Endothelial cell of umbilical vein (primary cell): Measurements from ENCODE around the gene SBK3. TPM values are rescaled to one million over a fixed set of nuclear protein-coding genes. Genes with fewer than 3 reads are reported as not detected.

Source experiments
- BruUV-seq: library from RNA; stranded (reverse); fragments of 400-500 nt; replicated peaks from 2 replicates; lab custom pipeline; 2021; lab: Mats Ljungman, UMichigan
- CTCF ChIA-PET: fragments of 300-600, 350-600 bp; sonication (Branson Sonifier 250); formaldehyde crosslinking; loops from one replicate; lab custom pipeline; 2021; ENCODE audit warnings: antibody characterized with exemption, inconsistent platforms; lab: Charles Lee
- POLR2A ChIA-PET: fragments of 300-600, 350-600 bp; sonication (Branson Sonifier 250); formaldehyde crosslinking; loops from one replicate; lab custom pipeline; 2021; ENCODE audit warnings: antibody characterized with exemption, inconsistent platforms; lab: Charles Lee
- DNase-seq: peaks from one replicate; pipeline ENCODE4 v3.0.0-alpha.2; 2011; ENCODE audit warnings: low read depth, low spot score
- FAIRE-seq: peaks from 2 replicates; lab custom pipeline; 2011; peaks lifted over from hg19 to GRCh38; lab: Jason Lieb, UNC
- H2AFZ ChIP-seq: 2 replicates; pipeline ENCODE4 v1.6.0; 2012; ENCODE audit warnings: low read depth, low read length, control low read depth, inconsistent platforms
- H3K27ac ChIP-seq: 2 replicates; pipeline ENCODE4 v1.5.1; 2011; ENCODE audit warnings: low read depth, mild to moderate bottlenecking, control low read depth, low read length, moderate library complexity; ENCODE audit not compliant: insufficient read depth
- H3K27me3 ChIP-seq, 2 experiments: 2 replicates each; pipeline versions ENCODE4 v1.6.0 to v1.6.1; 2011; ENCODE audit warnings: low read length in 2 of 2, mixed read lengths in 1 of 2; ENCODE audit not compliant: control insufficient read depth in 2 of 2, insufficient read depth in 2 of 2
- H3K36me3 ChIP-seq, 2 experiments: 2 replicates in 1 of 2; 3 replicates in 1 of 2; pipeline ENCODE4 v1.5.1; 2011; ENCODE audit warnings: low read length in 2 of 2, mild to moderate bottlenecking in 1 of 2, moderate library complexity in 1 of 2; ENCODE audit not compliant: control insufficient read depth in 2 of 2, insufficient read depth in 2 of 2; ENCODE audit errors: extremely low read depth in 1 of 2
- H3K4me1 ChIP-seq: 3 replicates; pipeline ENCODE4 v1.5.1; 2011; ENCODE audit warnings: mild to moderate bottlenecking, low read length; ENCODE audit not compliant: control insufficient read depth, insufficient read depth; ENCODE audit errors: extremely low read depth
- H3K4me2 ChIP-seq: 2 replicates; pipeline ENCODE4 v1.6.1; 2011; ENCODE audit warnings: low read length, control low read depth, mixed read lengths; ENCODE audit not compliant: insufficient read depth
- H3K4me3 ChIP-seq, 3 experiments: fragments of 200-600 bp in 1 of 3; sonication (generic), shearing (Covaris generic) in 1 of 3; replicated peaks in 1 of 3; 2 replicates each; pipeline ENCODE4 v1.5.1; 2011 to 2016; ENCODE audit warnings: control low read depth in 3 of 3, low read length in 3 of 3, mild to moderate bottlenecking in 2 of 3, inconsistent platforms in 1 of 3, low read depth in 1 of 3, moderate library complexity in 1 of 3; ENCODE audit not compliant: insufficient read depth in 1 of 3
- H3K79me2 ChIP-seq: 2 replicates; pipeline ENCODE4 v1.6.0; 2012; ENCODE audit warnings: low read length, inconsistent platforms; ENCODE audit not compliant: control insufficient read depth, insufficient read depth
- H3K9ac ChIP-seq: replicated peaks from 2 replicates; pipeline ENCODE3; 2011; ENCODE audit warnings: low read length, control low read depth; ENCODE audit not compliant: insufficient read depth; ENCODE audit errors: extremely low read depth
- H3K9me1 ChIP-seq: replicated peaks from 3 replicates; pipeline ENCODE4 v1.6.0; 2011; ENCODE audit warnings: mild to moderate bottlenecking, low read length; ENCODE audit not compliant: control insufficient read depth, insufficient read depth; ENCODE audit errors: extremely low read depth
- H3K9me3 ChIP-seq: replicated peaks from 2 replicates; pipeline ENCODE4 v1.5.1; 2012; ENCODE audit warnings: low read length, inconsistent platforms; ENCODE audit not compliant: control insufficient read depth, insufficient read depth
- H4K20me1 ChIP-seq: replicated peaks from 2 replicates; pipeline ENCODE3; 2011; ENCODE audit warnings: mild to moderate bottlenecking, low read length; ENCODE audit not compliant: control insufficient read depth, insufficient read depth; ENCODE audit errors: extremely low read depth
- EZH2 ChIP-seq: IDR thresholded peaks from 2 replicates; pipeline ENCODE4 v1.6.1; 2012; ENCODE audit warnings: borderline replicate concordance, low read depth, mild to moderate bottlenecking, moderate library complexity, low read length, inconsistent platforms; ENCODE audit not compliant: severe bottlenecking
- FOS ChIP-seq: IDR thresholded peaks from 2 replicates; pipeline ENCODE4 v1.6.1; 2011; ENCODE audit warnings: mild to moderate bottlenecking, low read length, moderate library complexity, borderline replicate concordance; ENCODE audit not compliant: insufficient read depth
- GATA2 ChIP-seq: IDR thresholded peaks from 2 replicates; pipeline ENCODE4 v1.7.0; 2011; ENCODE audit warnings: low read depth, mild to moderate bottlenecking, moderate library complexity, mixed read lengths, low read length; ENCODE audit not compliant: insufficient read length, insufficient read depth
- JUN ChIP-seq: IDR thresholded peaks from 2 replicates; pipeline ENCODE4 v1.6.1; 2011; ENCODE audit warnings: borderline replicate concordance, low read depth; ENCODE audit not compliant: insufficient read length, insufficient read depth
- MYC ChIP-seq: IDR thresholded peaks from one replicate; pipeline ENCODE4 v1.6.1; 2011; ENCODE audit warnings: mild to moderate bottlenecking, low read depth, low read length
- POLR2A ChIP-seq: IDR thresholded peaks from 2 replicates; pipeline ENCODE4 v1.6.1; 2012; ENCODE audit warnings: low read depth, mild to moderate bottlenecking, control low read depth, low read length
- POLR2AphosphoS5 ChIP-seq: IDR thresholded peaks from 2 replicates; pipeline ENCODE4 v1.6.1; 2012; ENCODE audit warnings: low read depth, mild to moderate bottlenecking, control low read depth, low read length, moderate library complexity; ENCODE audit not compliant: insufficient read depth
- dilution Hi-C: fragments of 300-500 bp; cut with MboI; formaldehyde crosslinking; loops from one replicate; pipeline ENCODE4 v1.15.0; 2019; ENCODE audit warnings: low sequenced_read_pairs; ENCODE audit not compliant: extremely low pct_ligation_motif_present
- intact Hi-C: fragments of 100-400 bp; cut with micrococcal nuclease; formaldehyde crosslinking; loops from one replicate; pipeline ENCODE4 v1.10.0; 2022
- polyA plus RNA-seq, 4 experiments: library from polyadenylated mRNA; depleted of rRNA in 3 of 4; stranded (reverse) in 3 of 4; unstranded in 1 of 4; fragments of >200 nt; gene quantifications; 2 replicates each; pipeline versions ENCODE4 v1.2.1 to v1.2.3, GENCODE V29; 2011 to 2012; ENCODE audit warnings: missing spikeins in 1 of 4
- total RNA-seq: library from RNA; stranded (reverse); gene quantifications from 2 replicates; pipeline ENCODE4 v1.2.3, GENCODE V29; 2021
- TF ChIP-seq, protein P1 (sequence below): IDR thresholded peaks from 2 replicates; pipeline ENCODE4 v1.6.1; 2011; ENCODE audit not compliant: insufficient read depth, insufficient read length
- TF ChIP-seq, protein P2 (sequence below), 2 donors: IDR thresholded peaks; 1 replicate in 1 of 2; 2 replicates in 1 of 2; pipeline ENCODE4 v1.5.1; 2011; ENCODE audit warnings: low read length in 2 of 2, mild to moderate bottlenecking in 2 of 2, moderate library complexity in 2 of 2, control low read depth in 1 of 2, inconsistent platforms in 1 of 2, low read depth in 1 of 2; ENCODE audit not compliant: insufficient read depth in 1 of 2; ENCODE audit errors: extremely low read depth in 1 of 2

The SBK3 gene
- total and polyA plus RNA-seq, 2 donors (not counting 3 experiments of a cell fraction or from before 2014, with no cell fraction given) = 0.18 to 0.62 TPM

DNA sequence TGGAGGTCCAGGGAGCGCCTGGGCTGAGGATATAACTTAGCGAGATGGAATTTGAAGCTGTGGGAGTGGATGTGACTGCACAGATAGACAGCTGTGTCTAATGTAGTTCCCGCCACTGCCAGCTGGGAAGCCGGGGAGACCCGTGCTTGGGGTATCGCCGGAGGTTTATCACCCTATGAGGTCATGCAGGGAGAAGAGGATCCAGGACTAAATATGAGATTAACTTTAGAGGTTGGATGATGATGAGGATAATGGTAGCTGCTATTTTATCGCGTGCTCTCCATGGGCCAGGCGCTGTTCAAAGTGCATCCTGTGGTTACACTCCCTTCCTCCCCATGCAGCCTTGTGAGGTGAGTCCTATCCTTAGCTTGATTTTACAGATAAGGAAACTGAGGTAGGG lies 37.2 kb downstream of the SBK3 start:
- TF ChIP-seq, protein P1, sequence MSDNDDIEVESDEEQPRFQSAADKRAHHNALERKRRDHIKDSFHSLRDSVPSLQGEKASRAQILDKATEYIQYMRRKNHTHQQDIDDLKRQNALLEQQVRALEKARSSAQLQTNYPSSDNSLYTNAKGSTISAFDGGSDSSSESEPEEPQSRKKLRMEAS = no peak
- TF ChIP-seq POLR2AphosphoS5 = no peak
- TF ChIP-seq FOS = no peak
- no peak for TF ChIP-seq MYC
- no peak for TF ChIP-seq EZH2
- TF ChIP-seq POLR2A = no peak
- TF ChIP-seq GATA2 = no peak
- TF ChIP-seq, protein P2, sequence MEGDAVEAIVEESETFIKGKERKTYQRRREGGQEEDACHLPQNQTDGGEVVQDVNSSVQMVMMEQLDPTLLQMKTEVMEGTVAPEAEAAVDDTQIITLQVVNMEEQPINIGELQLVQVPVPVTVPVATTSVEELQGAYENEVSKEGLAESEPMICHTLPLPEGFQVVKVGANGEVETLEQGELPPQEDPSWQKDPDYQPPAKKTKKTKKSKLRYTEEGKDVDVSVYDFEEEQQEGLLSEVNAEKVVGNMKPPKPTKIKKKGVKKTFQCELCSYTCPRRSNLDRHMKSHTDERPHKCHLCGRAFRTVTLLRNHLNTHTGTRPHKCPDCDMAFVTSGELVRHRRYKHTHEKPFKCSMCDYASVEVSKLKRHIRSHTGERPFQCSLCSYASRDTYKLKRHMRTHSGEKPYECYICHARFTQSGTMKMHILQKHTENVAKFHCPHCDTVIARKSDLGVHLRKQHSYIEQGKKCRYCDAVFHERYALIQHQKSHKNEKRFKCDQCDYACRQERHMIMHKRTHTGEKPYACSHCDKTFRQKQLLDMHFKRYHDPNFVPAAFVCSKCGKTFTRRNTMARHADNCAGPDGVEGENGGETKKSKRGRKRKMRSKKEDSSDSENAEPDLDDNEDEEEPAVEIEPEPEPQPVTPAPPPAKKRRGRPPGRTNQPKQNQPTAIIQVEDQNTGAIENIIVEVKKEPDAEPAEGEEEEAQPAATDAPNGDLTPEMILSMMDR (IDR thresholded peaks at IDR 0.05; ENCODE audit: extremely low read depth in 1 of 2, insufficient read depth in 1 of 2, low read depth in 1 of 2, low read length in 2 of 2) = no peak
- TF ChIP-seq JUN = no peak
- Histone ChIP-seq H3K36me3 (no peaks in the 10 kb centered on the region), H3K4me3 (no peak overlapping the region), H3K27me3 (peaks cover 0 to 1% of the 10 kb centered on the region in 2 experiments), H3K9ac (no peak overlapping the region), H4K20me1 (no peaks in the 10 kb centered on the region), H2AFZ (no peak overlapping the region), H3K9me3 (no peaks in the 10 kb centered on the region), H3K4me1 (no peaks in the 10 kb centered on the region), H3K9me1 (no peaks in the 10 kb centered on the region), H3K4me2 (no peak overlapping the region), H3K27ac (no peak overlapping the region), H3K79me2 (no peaks in the 10 kb centered on the region)
- intact Hi-C loops (no loop called here), dilution Hi-C loops (no loop called here)
- FAIRE-seq (no peak), DNase-seq (no peak)
- no TSS peak for BruUV-seq
- CTCF ChIA-PET = interaction anchor here (0.7 to 7.2 kb wide), 4 partner anchors 19 to 125 kb away, joined by 3 to 55 read pairs (median 5); no protein-coding TSS in a partner anchor
- POLR2A ChIA-PET = interaction anchor here (0.6 kb wide), 1 partner anchor 27 kb away, joined by 3 read pairs; no protein-coding TSS in a partner anchor
